H9 (cell line): ENCODE measurements around the gene DAPK1. TPM values are rescaled to one million over a fixed set of nuclear protein-coding genes. Genes with fewer than 3 reads are reported as not detected.

Experiments used
- DNase-seq: peaks from one replicate; pipeline ENCODE4 v3.0.0-alpha.2; 2017
- H2AFZ ChIP-seq: one replicate; pipeline ENCODE4 v1.6.1; 2013; ENCODE audit warnings: mild to moderate bottlenecking, low read length, control low read depth, moderate library complexity
- H2AK5ac ChIP-seq: 2 replicates; pipeline ENCODE4 v1.6.1; 2013; ENCODE audit warnings: low read length, control low read depth, mixed read lengths; ENCODE audit not compliant: insufficient read length
- H2BK120ac ChIP-seq: one replicate; pipeline ENCODE4 v1.6.1; 2013; ENCODE audit warnings: low read depth, mild to moderate bottlenecking, low read length, control low read depth, inconsistent platforms; ENCODE audit not compliant: poor library complexity, severe bottlenecking
- H2BK12ac ChIP-seq: 2 replicates; pipeline ENCODE4 v1.6.1; 2013; ENCODE audit warnings: low read length, control low read depth, mixed read lengths, low read depth; ENCODE audit not compliant: insufficient read length
- H2BK15ac ChIP-seq: 2 replicates; pipeline ENCODE4 v1.6.1; 2013; ENCODE audit warnings: low read depth, low read length, control low read depth
- H2BK20ac ChIP-seq: one replicate; pipeline ENCODE4 v1.6.1; 2013; ENCODE audit warnings: low read depth, mild to moderate bottlenecking, low read length, control low read depth, inconsistent platforms; ENCODE audit not compliant: poor library complexity, severe bottlenecking
- H2BK5ac ChIP-seq: 2 replicates; pipeline ENCODE4 v1.6.1; 2013; ENCODE audit warnings: low read length, control low read depth, mixed read lengths; ENCODE audit not compliant: insufficient read length
- H3K14ac ChIP-seq: 2 replicates; pipeline ENCODE4 v1.6.1; 2013; ENCODE audit warnings: low read length, control low read depth; ENCODE audit not compliant: insufficient read depth
- H3K18ac ChIP-seq: 2 replicates; pipeline ENCODE4 v1.6.1; 2013; ENCODE audit warnings: low read depth, mild to moderate bottlenecking, mixed read lengths, low read length, control low read depth; ENCODE audit not compliant: insufficient read length
- H3K23ac ChIP-seq: 2 replicates; pipeline ENCODE4 v1.6.1; 2013; ENCODE audit warnings: low read length, control low read depth, mixed read lengths, low read depth; ENCODE audit not compliant: insufficient read length
- H3K23me2 ChIP-seq: 2 replicates; pipeline ENCODE4 v1.6.1; 2013; ENCODE audit warnings: low read depth, mild to moderate bottlenecking, mixed read lengths, low read length, control low read depth; ENCODE audit not compliant: insufficient read length, poor library complexity, severe bottlenecking
- H3K27ac ChIP-seq: 2 replicates; pipeline ENCODE4 v1.5.1; 2013; ENCODE audit warnings: low read length, control low read depth, mixed read lengths, low read depth; ENCODE audit not compliant: insufficient read length
- H3K27me3 ChIP-seq: 2 replicates; pipeline ENCODE4 v1.6.1; 2013; ENCODE audit warnings: low read length, control low read depth, inconsistent platforms; ENCODE audit not compliant: insufficient read depth
- H3K4ac ChIP-seq: 2 replicates; pipeline ENCODE4 v1.6.1; 2013; ENCODE audit warnings: low read depth, mild to moderate bottlenecking, control low read depth, inconsistent platforms, low read length, moderate library complexity
- H3K4me1 ChIP-seq: 2 replicates; pipeline ENCODE4 v1.6.1; 2013; ENCODE audit warnings: low read length, control low read depth, inconsistent platforms; ENCODE audit not compliant: insufficient read depth
- H3K4me2 ChIP-seq: 2 replicates; pipeline ENCODE4 v1.6.1; 2013; ENCODE audit warnings: low read length, control low read depth, mixed read lengths; ENCODE audit not compliant: insufficient read length, insufficient read depth
- H3K56ac ChIP-seq: 2 replicates; pipeline ENCODE4 v1.6.1; 2013; ENCODE audit warnings: low read depth, mild to moderate bottlenecking, mixed read lengths, low read length, control low read depth; ENCODE audit not compliant: insufficient read length
- H3K79me1 ChIP-seq: 2 replicates; pipeline ENCODE4 v1.6.1; 2013; ENCODE audit warnings: low read depth, mild to moderate bottlenecking, moderate library complexity, low read length, control low read depth, inconsistent platforms; ENCODE audit not compliant: insufficient read depth, poor library complexity, severe bottlenecking
- H3K79me2 ChIP-seq: 2 replicates; pipeline ENCODE4 v1.6.1; 2013; ENCODE audit warnings: low read length, control low read depth, inconsistent platforms; ENCODE audit not compliant: insufficient read depth
- H3K9ac ChIP-seq: 2 replicates; pipeline ENCODE4 v1.6.1; 2013; ENCODE audit warnings: low read length, control low read depth, mixed read lengths; ENCODE audit not compliant: insufficient read length; ENCODE audit errors: extremely low read depth
- H3K9me3 ChIP-seq: one replicate; pipeline ENCODE4 v1.6.1; 2013; ENCODE audit warnings: low read depth, low read length, inconsistent platforms; ENCODE audit not compliant: control insufficient read depth
- H3T11ph ChIP-seq: one replicate; pipeline ENCODE4 v1.6.1; 2013; ENCODE audit warnings: mild to moderate bottlenecking, low read length, control low read depth, inconsistent platforms
- H4K20me1 ChIP-seq: one replicate; pipeline ENCODE4 v1.6.1; 2013; ENCODE audit not compliant: control insufficient read depth, insufficient read length, insufficient read depth
- H4K5ac ChIP-seq: 2 replicates; pipeline ENCODE4 v1.6.1; 2013; ENCODE audit warnings: low read depth, mild to moderate bottlenecking, mixed read lengths, low read length, control low read depth; ENCODE audit not compliant: insufficient read length
- H4K8ac ChIP-seq: replicated peaks from 2 replicates; pipeline ENCODE4 v1.6.1; 2013; ENCODE audit warnings: low read length, control low read depth, mixed read lengths, low read depth; ENCODE audit not compliant: insufficient read length
- H4K91ac ChIP-seq: 2 replicates; pipeline ENCODE4 v1.6.1; 2013; ENCODE audit warnings: low read depth, mild to moderate bottlenecking, moderate library complexity, mixed read lengths, low read length, control low read depth; ENCODE audit not compliant: insufficient read length
- H3K27ac Mint-ChIP-seq, 3 experiments: 2 replicates in 2 of 3; 3 replicates in 1 of 3; pipeline ENCODE4 v1.8.0; 2020 to 2021; ENCODE audit warnings: mixed read lengths in 3 of 3, mild to moderate bottlenecking in 1 of 3, moderate library complexity in 1 of 3
- H3K27me3 Mint-ChIP-seq: 2 replicates; pipeline ENCODE4 v1.8.0; 2021; ENCODE audit warnings: low read depth, mild to moderate bottlenecking, moderate library complexity, mixed read lengths
- H3K36me3 Mint-ChIP-seq, 3 experiments: 2 replicates in 2 of 3; 3 replicates in 1 of 3; pipeline ENCODE4 v1.8.0; 2020 to 2021; ENCODE audit warnings: low read depth in 3 of 3, mixed read lengths in 3 of 3; ENCODE audit not compliant: insufficient read depth in 1 of 3
- H3K4me1 Mint-ChIP-seq, 2 experiments: 2 replicates each; pipeline ENCODE4 v1.8.0; 2020; ENCODE audit warnings: mixed read lengths in 2 of 2
- H3K4me3 Mint-ChIP-seq, 2 experiments: 2 replicates in 1 of 2; 3 replicates in 1 of 2; pipeline ENCODE4 v1.8.0; 2020 to 2021; ENCODE audit warnings: mild to moderate bottlenecking in 2 of 2, mixed read lengths in 2 of 2, moderate library complexity in 1 of 2
- H3K9me3 Mint-ChIP-seq, 2 experiments: 2 replicates in 1 of 2; 3 replicates in 1 of 2; pipeline ENCODE4 v1.8.0; 2020; ENCODE audit warnings: mild to moderate bottlenecking in 2 of 2, mixed read lengths in 2 of 2, moderate library complexity in 1 of 2
- CTCF ChIP-seq: fragments of 200-600 bp; sonication (generic); conservative IDR thresholded peaks from 3 replicates; pipeline ENCODE4 v1.8.0; 2021; ENCODE audit warnings: antibody characterized with exemption, mild to moderate bottlenecking
- WGBS: extraction: QIAGEN DNeasy Blood & Tissue Kit; methylation state at CpG from one replicate; pipeline ENCODE4 v1.1.7; 2013; ENCODE audit warnings: missing lambda C conversion rate, low lambda C conversion rate, mixed read lengths; ENCODE audit not compliant: insufficient read length; ENCODE audit errors: extremely low coverage; 5-methylcytosine and 5-hydroxymethylcytosine counted together
- total RNA-seq: library from RNA; stranded (reverse); gene quantifications from 2 replicates; pipeline ENCODE4 v1.2.1, GENCODE V29; 2021

The DAPK1 gene
- total RNA-seq, 1 experiment from 2014 or later = 79.4 TPM

DNA sequence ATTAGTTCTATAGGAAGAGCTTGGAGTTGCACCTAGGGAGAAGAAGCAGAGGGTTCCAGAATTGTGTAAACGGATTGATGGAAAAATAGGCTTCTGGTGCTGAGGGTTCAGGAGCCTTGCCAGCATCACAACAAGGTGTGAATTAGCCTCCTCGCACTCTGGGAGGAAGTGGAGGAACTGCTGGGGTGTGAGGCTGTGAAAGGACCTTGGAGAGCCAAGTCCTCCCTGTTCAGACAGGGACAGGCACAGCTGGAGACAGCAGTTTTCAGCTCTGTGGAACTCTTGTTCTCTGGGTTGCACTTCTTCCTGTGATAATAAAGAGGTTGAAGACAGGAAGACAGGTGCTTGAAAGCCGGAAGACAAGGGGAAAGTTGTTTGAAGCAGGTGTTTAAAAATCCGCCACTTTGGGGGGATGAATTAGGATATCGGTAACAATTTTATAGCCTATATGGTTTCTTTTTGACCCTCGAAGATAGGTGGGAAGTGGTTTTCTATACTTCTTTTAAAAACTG lies 22.6 kb downstream of the DAPK1 start:
- Histone ChIP-seq H3K79me2 (peaks cover 5% of the 10 kb centered on the region; the same call in 1 of the 2 replicates), H4K20me1 (no peaks in the 10 kb centered on the region), H2BK20ac (no peak overlapping the region), H3K4me1 (peaks cover 24% of the 10 kb centered on the region; the same call in 1 of the 2 replicates), H3K56ac (no peak overlapping the region), H3K18ac (no peak overlapping the region), H4K91ac (no peak overlapping the region), H3K9ac (no peak overlapping the region), H3K79me1 (peaks cover 3% of the 10 kb centered on the region), H3T11ph (no peak overlapping the region), H2BK5ac (no peak overlapping the region), H3K4ac (no peak overlapping the region), H2BK12ac (no peak overlapping the region), H3K14ac (no peak overlapping the region), H2AFZ (no peak overlapping the region), H2BK120ac (no peak overlapping the region), H2BK15ac (no peak overlapping the region), H2AK5ac (no peak overlapping the region), H3K9me3 (no peaks in the 10 kb centered on the region), H4K5ac (no peak overlapping the region), H3K23me2 (no peaks in the 10 kb centered on the region), H3K4me2 (no peak overlapping the region), H3K23ac (no peak overlapping the region), H4K8ac (no peak overlapping the region), H3K27ac (no peak overlapping the region), H3K27me3 (no peaks in the 10 kb centered on the region)
- TF ChIP-seq CTCF = no peak
- no CpG with 5 or more reads among the region's 6 CpGs for WGBS
- no peak for DNase-seq
- H3K27ac Mint-ChIP-seq = no peak overlapping the region; a peak in 2 of 7 replicates
- peaks cover 67 to 68% of the 10 kb centered on the region in 2 experiments for H3K4me1 Mint-ChIP-seq
- H3K4me3 Mint-ChIP-seq = no peak overlapping the region
- no peaks in the 10 kb centered on the region for H3K27me3 Mint-ChIP-seq
- H3K36me3 Mint-ChIP-seq = peaks cover 17 to 25% (median 25%) of the 10 kb centered on the region in 3 experiments
- no peaks in the 10 kb centered on the region; a peak in 1 of 5 replicates for H3K9me3 Mint-ChIP-seq
